H54 (cell line): ENCODE results near the gene RANBP17.
A peak's percentile ranks its signal among the peaks of the same experiment; 100 is the strongest.
"Not testable (repeated sequence)": the region's sequence is repeated elsewhere in the genome, so short reads cannot be mapped to it uniquely, and the experiment has no call there.

Experiments used
- DNase-seq: peaks from one replicate; pipeline ENCODE4 v3.0.0; 2011; ENCODE audit warnings: low spot score, mixed read lengths; ENCODE audit not compliant: insufficient read length
- FAIRE-seq: peaks from 3 replicates; lab custom pipeline; 2011; peaks lifted over from hg19 to GRCh38; lab: Jason Lieb, UNC
- POLR2A ChIP-seq: IDR thresholded peaks from 2 replicates; pipeline ENCODE4 v1.6.1; 2011; ENCODE audit warnings: low read depth, mild to moderate bottlenecking, low read length

RANBP17 gene

GRCh38 chr5:170941788-170942187, 80.0 kb downstream of the RANBP17 start:
- FAIRE-seq (no peak), DNase-seq (no peak)
- TF ChIP-seq POLR2A: no peak

GRCh38 chr5:170945275-170945674, 83.5 kb downstream of the RANBP17 start:
- DNase-seq (no peak), FAIRE-seq (no peak)
- no peak for TF ChIP-seq POLR2A

GRCh38 chr5:170960567-170960966, 98.7 kb downstream of the RANBP17 start:
- FAIRE-seq: no peak
- DNase-seq: no peak
- no peak for TF ChIP-seq POLR2A

GRCh38 chr5:170963521-170963920, 101.7 kb downstream of the RANBP17 start:
- no peak for DNase-seq
- no peak for FAIRE-seq
- no peak for TF ChIP-seq POLR2A

- DNase-seq: no peak
- FAIRE-seq: no peak
- TF ChIP-seq POLR2A: no peak
These were observed 112.6 kb downstream of the RANBP17 start for GRCh38 chr5:170974461-170974860.

- FAIRE-seq, DNase-seq: not testable (repeated sequence)
These were observed 118.4 kb downstream of the RANBP17 start for GRCh38 chr5:170980261-170980660.

GRCh38 chr5:170985486-170985885, 123.7 kb downstream of the RANBP17 start:
- no peak for FAIRE-seq
- DNase-seq: no peak
- no peak for TF ChIP-seq POLR2A

GRCh38 chr5:170986598-170986997, 124.8 kb downstream of the RANBP17 start:
- FAIRE-seq (no peak), DNase-seq (no peak)
- no peak for TF ChIP-seq POLR2A

GRCh38 chr5:170993476-170993875, 131.7 kb downstream of the RANBP17 start:
- FAIRE-seq (no peak), DNase-seq (no peak)
- TF ChIP-seq POLR2A: no peak

- DNase-seq (no peak), FAIRE-seq (no peak)
- TF ChIP-seq POLR2A: no peak
These were observed 148.3 kb downstream of the RANBP17 start for GRCh38 chr5:171010086-171010485.

GRCh38 chr5:171010816-171011215, 149.0 kb downstream of the RANBP17 start:
- no peak for TF ChIP-seq POLR2A
- DNase-seq (no peak), FAIRE-seq (no peak)

- FAIRE-seq: no peak
- DNase-seq: peak; percentile 0
- no peak for TF ChIP-seq POLR2A
These were observed 161.7 kb downstream of the RANBP17 start for GRCh38 chr5:171023508-171023907.

GRCh38 chr5:171024084-171024483, 162.3 kb downstream of the RANBP17 start:
- DNase-seq (no peak), FAIRE-seq (no peak)
- no peak for TF ChIP-seq POLR2A

GRCh38 chr5:171029401-171029800, 167.6 kb downstream of the RANBP17 start:
- FAIRE-seq: no peak
- no peak for TF ChIP-seq POLR2A
- DNase-seq: no peak

- DNase-seq (no peak), FAIRE-seq (no peak)
- no peak for TF ChIP-seq POLR2A
These were observed 170.2 kb downstream of the RANBP17 start for GRCh38 chr5:171031977-171032376.
